Putamen (tissue), 1 donor: ENCODE measurements around the gene FEZF1.
"Not testable (repeated sequence)": the region's sequence is repeated elsewhere in the genome, so short reads cannot be mapped to it uniquely, and the experiment has no call there.

Experiments
- DNase-seq: peaks from one replicate; pipeline ENCODE4 v3.0.0-alpha.2; 2016; ENCODE audit warnings: low spot score

The FEZF1 gene

GRCh38 chr7:122307228-122307621, 2.7 kb upstream of the FEZF1 start:
- DNase-seq, result no peak

- DNase-seq, result no peak
Measured at GRCh38 chr7:122306320-122307227, 2.0 kb upstream of the FEZF1 start.

- no peak for DNase-seq
Measured at GRCh38 chr7:122305475-122306319, 1.1 kb upstream of the FEZF1 start.

- no peak for DNase-seq
Measured at GRCh38 chr7:122304996-122305421, 459 bp upstream of the FEZF1 start.

- DNase-seq, result no peak
Measured at GRCh38 chr7:122303531-122304318, 825 bp downstream of the FEZF1 start.

- no peak for DNase-seq
Measured at GRCh38 chr7:122302761-122303530, 1.6 kb downstream of the FEZF1 start.

GRCh38 chr7:122301858-122302760, 2.4 kb downstream of the FEZF1 start:
- DNase-seq, result no peak

- DNase-seq, result no peak
Measured at GRCh38 chr7:122300956-122301833, 3.4 kb downstream of the FEZF1 start.

GRCh38 chr7:122300211-122300932, 4.2 kb downstream of the FEZF1 start:
- no peak for DNase-seq

GRCh38 chr7:122299624-122300210, 4.8 kb downstream of the FEZF1 start:
- DNase-seq, result no peak

GRCh38 chr7:122298618-122299017, 5.9 kb downstream of the FEZF1 start:
- DNase-seq, result no peak

- no peak for DNase-seq
Measured at GRCh38 chr7:122298131-122298530, 6.4 kb downstream of the FEZF1 start.

- no peak for DNase-seq
Measured at GRCh38 chr7:122291189-122291588, 13.4 kb downstream of the FEZF1 start.

- no peak for DNase-seq
Measured at GRCh38 chr7:122290476-122290875, 14.1 kb downstream of the FEZF1 start.

- no peak for DNase-seq
Measured at GRCh38 chr7:122289426-122289825, 15.1 kb downstream of the FEZF1 start.

- DNase-seq, result not testable (repeated sequence)
Measured at GRCh38 chr7:122284608-122285007, 19.9 kb downstream of the FEZF1 start.

- DNase-seq, result no peak
Measured at GRCh38 chr7:122273117-122273516, 31.4 kb downstream of the FEZF1 start.

GRCh38 chr7:122269241-122269640, 35.3 kb downstream of the FEZF1 start:
- no peak for DNase-seq
